PC-3 (cell line): ENCODE data around the gene TNFRSF19.

Source experiments
- CTCF ChIP-seq: fragments of 300-600 bp; sonication (generic); conservative IDR thresholded peaks from 2 replicates; pipeline ENCODE4 v1.5.1; 2017; ENCODE audit warnings: antibody characterized with exemption, low read depth, mild to moderate bottlenecking, low read length
- EZH2 ChIP-seq: fragments of 300-600 bp; sonication (generic); IDR thresholded peaks from one replicate; pipeline ENCODE4 v1.6.1; 2017; ENCODE audit warnings: antibody characterized with exemption, mild to moderate bottlenecking, low read length; ENCODE audit not compliant: unreplicated experiment

GRCh38 chr13:23631311-23632047 is 61.3 kb downstream of the TNFRSF19 start:
- TF ChIP-seq CTCF: no peak
- no peak for TF ChIP-seq EZH2
